Activated naive CD4-positive, alpha-beta T cell treated with Interleukin-2 at 50 U/mL for 16 hours (primary cell): Measurements from ENCODE around the gene RAD9B.
"Not testable (repeated sequence)": the region's sequence is repeated elsewhere in the genome, so short reads cannot be mapped to it uniquely, and the experiment has no call there.

ENCODE experiments used
- DNase-seq: peaks from one replicate; pipeline ENCODE4 v3.0.0-alpha.2; 2020

The RAD9B gene

GRCh38 chr12:110528277-110528839 is 26.2 kb downstream of the RAD9B start:
- no peak for DNase-seq

GRCh38 chr12:110530511-110530910 is 28.4 kb downstream of the RAD9B start:
- no peak for DNase-seq

GRCh38 chr12:110531741-110532333 is 29.7 kb downstream of the RAD9B start:
- no peak for DNase-seq

- no peak for DNase-seq
Measured at GRCh38 chr12:110532644-110533043, 30.5 kb downstream of the RAD9B start.

GRCh38 chr12:110533607-110534006 is 31.5 kb downstream of the RAD9B start:
- no peak for DNase-seq

GRCh38 chr12:110534811-110535210 is 32.7 kb downstream of the RAD9B start:
- DNase-seq = no peak

- no peak for DNase-seq
Measured at GRCh38 chr12:110536834-110537604, 34.9 kb downstream of the RAD9B start.

GRCh38 chr12:110537605-110538409 is 35.7 kb downstream of the RAD9B start:
- no peak for DNase-seq

GRCh38 chr12:110538869-110539622 is 36.9 kb downstream of the RAD9B start:
- DNase-seq = no peak

GRCh38 chr12:110540048-110540447 is 37.9 kb downstream of the RAD9B start:
- no peak for DNase-seq

- no peak for DNase-seq
Measured at GRCh38 chr12:110543252-110543959, 41.3 kb downstream of the RAD9B start.

GRCh38 chr12:110543965-110544364 is 41.8 kb downstream of the RAD9B start:
- no peak for DNase-seq

GRCh38 chr12:110545259-110545658 is 43.1 kb downstream of the RAD9B start:
- DNase-seq = not testable (repeated sequence)

GRCh38 chr12:110545812-110546211 is 43.7 kb downstream of the RAD9B start:
- DNase-seq = no peak

- no peak for DNase-seq
Measured at GRCh38 chr12:110546339-110546738, 44.2 kb downstream of the RAD9B start.

GRCh38 chr12:110547090-110547489 is 45.0 kb downstream of the RAD9B start:
- DNase-seq = no peak

- no peak for DNase-seq
Measured at GRCh38 chr12:110548678-110549077, 46.5 kb downstream of the RAD9B start.

GRCh38 chr12:110549716-110550115 is 47.6 kb downstream of the RAD9B start:
- no peak for DNase-seq

GRCh38 chr12:110550981-110551380 is 48.9 kb downstream of the RAD9B start:
- DNase-seq = no peak
